Measurements from ENCODE around the gene TMEM266.

Gene TMEM266

GRCh38 chr15:76127169-76127568 is 67.4 kb downstream of the TMEM266 start (continued):
- TF ChIP-seq ZNF354C (tag by site-specific recombination; IDR thresholded peaks at IDR 0.05; ENCODE audit: borderline replicate concordance, low read depth): no peak
- no peak for TF ChIP-seq ZNF184 (tag by site-specific recombination; IDR thresholded peaks at IDR 0.05)
- no peak for TF ChIP-seq GFI1B (tag by site-specific recombination; IDR thresholded peaks at IDR 0.05)
- TF ChIP-seq ZNF350 (tag by site-specific recombination; IDR thresholded peaks at IDR 0.05): no peak

GRCh38 chr15:76127880-76128279 is 68.1 kb downstream of the TMEM266 start:
- Histone ChIP-seq H3K36me3 (ENCODE audit: control insufficient read depth in 2 of 2, insufficient read depth in 1 of 2, low read length in 2 of 2) (no peaks in the 10 kb centered on the region), H3K4me3 (ENCODE audit: low read depth, low read length) (no peak overlapping the region), H3K9me3 (ENCODE audit: control insufficient read depth, insufficient read depth, low read depth, low read length) (no peaks in the 10 kb centered on the region), H3K27ac (ENCODE audit: extremely low read depth, low read depth, low read length) (no peak overlapping the region), H3K4me1 (ENCODE audit: control insufficient read depth, insufficient read depth, low read length) (no peaks in the 10 kb centered on the region)
- TF ChIP-seq, protein P1, sequence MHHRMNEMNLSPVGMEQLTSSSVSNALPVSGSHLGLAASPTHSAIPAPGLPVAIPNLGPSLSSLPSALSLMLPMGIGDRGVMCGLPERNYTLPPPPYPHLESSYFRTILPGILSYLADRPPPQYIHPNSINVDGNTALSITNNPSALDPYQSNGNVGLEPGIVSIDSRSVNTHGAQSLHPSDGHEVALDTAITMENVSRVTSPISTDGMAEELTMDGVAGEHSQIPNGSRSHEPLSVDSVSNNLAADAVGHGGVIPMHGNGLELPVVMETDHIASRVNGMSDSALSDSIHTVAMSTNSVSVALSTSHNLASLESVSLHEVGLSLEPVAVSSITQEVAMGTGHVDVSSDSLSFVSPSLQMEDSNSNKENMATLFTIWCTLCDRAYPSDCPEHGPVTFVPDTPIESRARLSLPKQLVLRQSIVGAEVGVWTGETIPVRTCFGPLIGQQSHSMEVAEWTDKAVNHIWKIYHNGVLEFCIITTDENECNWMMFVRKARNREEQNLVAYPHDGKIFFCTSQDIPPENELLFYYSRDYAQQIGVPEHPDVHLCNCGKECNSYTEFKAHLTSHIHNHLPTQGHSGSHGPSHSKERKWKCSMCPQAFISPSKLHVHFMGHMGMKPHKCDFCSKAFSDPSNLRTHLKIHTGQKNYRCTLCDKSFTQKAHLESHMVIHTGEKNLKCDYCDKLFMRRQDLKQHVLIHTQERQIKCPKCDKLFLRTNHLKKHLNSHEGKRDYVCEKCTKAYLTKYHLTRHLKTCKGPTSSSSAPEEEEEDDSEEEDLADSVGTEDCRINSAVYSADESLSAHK (tag by site-specific recombination; IDR thresholded peaks at IDR 0.05): no peak
- no peak for TF ChIP-seq ZNF664 (tag by site-specific recombination; IDR thresholded peaks at IDR 0.05)
- no peak for TF ChIP-seq ZNF202 (tag by site-specific recombination; IDR thresholded peaks at IDR 0.05; ENCODE audit: borderline replicate concordance)
- POLR2A ChIA-PET: interaction anchor here (0.6 to 0.7 kb wide), 2 partner anchors 198 to 1920 kb away, joined by 4 to 7 read pairs; no protein-coding TSS in a partner anchor
- CTCF ChIA-PET: interaction anchor here (0.9 to 2.8 kb wide), 6 partner anchors 11 to 318 kb away, joined by 3 to 23 read pairs (median 4); no protein-coding TSS in a partner anchor

- H3K4me3 ChIP-seq (ENCODE audit: low read depth, low read length): no peak overlapping the region
- H3K9me3 ChIP-seq (ENCODE audit: control insufficient read depth, insufficient read depth, low read depth, low read length): no peaks in the 10 kb centered on the region
- ChIA-PET POLR2A (no interaction called here), CTCF (interaction anchor here (0.6 to 9.6 kb wide), 3 partner anchors 15 to 839 kb away, joined by 3 to 261 read pairs (median 91); partner anchors contain the start of gene TMEM266)
- H3K4me1 ChIP-seq (ENCODE audit: control insufficient read depth, insufficient read depth, low read length): no peaks in the 10 kb centered on the region
- no peaks in the 10 kb centered on the region for H3K36me3 ChIP-seq (ENCODE audit: control insufficient read depth in 2 of 2, insufficient read depth in 1 of 2, low read length in 2 of 2)
- H3K27ac ChIP-seq (ENCODE audit: extremely low read depth, low read depth, low read length): no peak overlapping the region
- no peak for TF ChIP-seq ZNF670 (tag by site-specific recombination; IDR thresholded peaks at IDR 0.05; ENCODE audit: low read depth)
- no peak for TF ChIP-seq ZNF791 (tag by site-specific recombination; IDR thresholded peaks at IDR 0.05)
- TF ChIP-seq ZFP3 (tag by site-specific recombination; IDR thresholded peaks at IDR 0.05; ENCODE audit: low read depth): no peak
- peak; percentile 56; the same call in 1 of the 2 replicates for TF ChIP-seq ZNF266 (tag by site-specific recombination; IDR thresholded peaks at IDR 0.05; ENCODE audit: low read depth)
Measured at GRCh38 chr15:76134537-76134936, 74.8 kb downstream of the TMEM266 start.

- H3K9me3 ChIP-seq (ENCODE audit: control insufficient read depth, insufficient read depth, low read depth, low read length): no peaks in the 10 kb centered on the region
- H3K27ac ChIP-seq (ENCODE audit: extremely low read depth, low read depth, low read length): no peak overlapping the region
- H3K4me3 ChIP-seq (ENCODE audit: low read depth, low read length): no peak overlapping the region
- ChIA-PET POLR2A (no interaction called here), CTCF (interaction anchor here (0.7 to 9.6 kb wide), 4 partner anchors 14 to 76 kb away, joined by 3 to 261 read pairs (median 47); partner anchors contain the start of gene TMEM266)
- H3K36me3 ChIP-seq (ENCODE audit: control insufficient read depth in 2 of 2, insufficient read depth in 1 of 2, low read length in 2 of 2): no peaks in the 10 kb centered on the region
- H3K4me1 ChIP-seq (ENCODE audit: control insufficient read depth, insufficient read depth, low read length): no peaks in the 10 kb centered on the region
- TF ChIP-seq ZNF670 (tag by site-specific recombination; IDR thresholded peaks at IDR 0.05; ENCODE audit: low read depth) (no peak), ZNF777 (tag by site-specific recombination; IDR thresholded peaks at IDR 0.05; ENCODE audit: borderline replicate concordance) (no peak), KLF1 (tag by site-specific recombination; IDR thresholded peaks at IDR 0.05) (no peak), GLIS2 (tag by site-specific recombination; IDR thresholded peaks at IDR 0.05) (no peak)
Measured at GRCh38 chr15:76135516-76135915, 75.7 kb downstream of the TMEM266 start.

DNA sequence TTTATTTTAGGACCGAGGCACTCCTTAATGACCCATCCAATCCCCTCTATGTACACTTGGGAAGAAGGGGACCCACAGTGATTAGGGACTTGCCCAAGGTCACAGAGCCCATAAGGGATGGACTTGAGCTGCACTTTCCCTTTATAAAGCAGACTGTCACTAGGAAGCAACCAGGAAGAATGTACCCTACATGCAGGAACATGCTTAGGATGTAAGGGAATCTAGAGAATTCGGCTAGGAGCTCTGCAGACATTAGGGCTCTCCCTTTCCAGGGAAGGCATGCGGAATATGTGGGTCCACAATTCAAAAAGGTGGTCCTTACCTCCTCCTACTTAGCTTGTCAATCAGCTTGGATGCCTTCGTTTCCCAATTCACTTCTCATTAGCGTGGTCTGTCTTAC is 78.7 kb downstream of the TMEM266 start:
- ChIA-PET POLR2A (interaction anchor here (0.6 to 2.0 kb wide), 2 partner anchors 79 to 143 kb away, joined by 9 to 18 read pairs; partner anchors contain the start of gene TMEM266), CTCF (interaction anchor here (0.7 to 9.6 kb wide), 33 partner anchors 10 to 730 kb away, joined by 3 to 261 read pairs (median 6); partner anchors contain the start of gene TMEM266)
- Histone ChIP-seq H3K36me3 (ENCODE audit: control insufficient read depth in 2 of 2, insufficient read depth in 1 of 2, low read length in 2 of 2) (no peaks in the 10 kb centered on the region), H3K9me3 (ENCODE audit: control insufficient read depth, insufficient read depth, low read depth, low read length) (no peaks in the 10 kb centered on the region), H3K4me3 (ENCODE audit: low read depth, low read length) (no peak overlapping the region), H3K27ac (ENCODE audit: extremely low read depth, low read depth, low read length) (no peak overlapping the region), H3K4me1 (ENCODE audit: control insufficient read depth, insufficient read depth, low read length) (no peaks in the 10 kb centered on the region)
- TF ChIP-seq ZSCAN23 (tag by site-specific recombination; IDR thresholded peaks at IDR 0.05) (no peak), ZNF707 (tag by site-specific recombination; IDR thresholded peaks at IDR 0.05) (no peak), ZNF76 (tag by site-specific recombination; IDR thresholded peaks at IDR 0.05; ENCODE audit: borderline replicate concordance, low read depth) (no peak), ZNF677 (tag by site-specific recombination; IDR thresholded peaks at IDR 0.05) (no peak), ZNF184 (tag by site-specific recombination; IDR thresholded peaks at IDR 0.05) (no peak), ZNF350 (tag by site-specific recombination; IDR thresholded peaks at IDR 0.05) (no peak), ZNF488 (tag by site-specific recombination; IDR thresholded peaks at IDR 0.05) (no peak), ZNF133 (tag by site-specific recombination; IDR thresholded peaks at IDR 0.05) (no peak)
- TF ChIP-seq, protein P2, sequence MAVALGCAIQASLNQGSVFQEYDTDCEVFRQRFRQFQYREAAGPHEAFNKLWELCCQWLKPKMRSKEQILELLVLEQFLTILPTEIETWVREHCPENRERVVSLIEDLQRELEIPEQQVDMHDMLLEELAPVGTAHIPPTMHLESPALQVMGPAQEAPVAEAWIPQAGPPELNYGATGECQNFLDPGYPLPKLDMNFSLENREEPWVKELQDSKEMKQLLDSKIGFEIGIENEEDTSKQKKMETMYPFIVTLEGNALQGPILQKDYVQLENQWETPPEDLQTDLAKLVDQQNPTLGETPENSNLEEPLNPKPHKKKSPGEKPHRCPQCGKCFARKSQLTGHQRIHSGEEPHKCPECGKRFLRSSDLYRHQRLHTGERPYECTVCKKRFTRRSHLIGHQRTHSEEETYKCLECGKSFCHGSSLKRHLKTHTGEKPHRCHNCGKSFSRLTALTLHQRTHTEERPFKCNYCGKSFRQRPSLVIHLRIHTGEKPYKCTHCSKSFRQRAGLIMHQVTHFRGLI (tag by site-specific recombination; IDR thresholded peaks at IDR 0.05): no peak
